HEK293 (cell line): ENCODE measurements around the gene APLF.

Experiments used
- IKZF3 ChIP-seq: fragments of 450-650 bp; IDR thresholded peaks from 2 replicates; pipeline ENCODE4 v1.5.0; 2018; ENCODE audit warnings: missing biosample characterization, mild to moderate bottlenecking, missing genetic modification characterization, moderate library complexity
- MYNN ChIP-seq: fragments of 450-650 bp; formaldehyde crosslinking; IDR thresholded peaks from 2 replicates; pipeline ENCODE4 v1.5.1; 2016; ENCODE audit warnings: missing biosample characterization, missing genetic modification characterization, borderline replicate concordance

DNA sequence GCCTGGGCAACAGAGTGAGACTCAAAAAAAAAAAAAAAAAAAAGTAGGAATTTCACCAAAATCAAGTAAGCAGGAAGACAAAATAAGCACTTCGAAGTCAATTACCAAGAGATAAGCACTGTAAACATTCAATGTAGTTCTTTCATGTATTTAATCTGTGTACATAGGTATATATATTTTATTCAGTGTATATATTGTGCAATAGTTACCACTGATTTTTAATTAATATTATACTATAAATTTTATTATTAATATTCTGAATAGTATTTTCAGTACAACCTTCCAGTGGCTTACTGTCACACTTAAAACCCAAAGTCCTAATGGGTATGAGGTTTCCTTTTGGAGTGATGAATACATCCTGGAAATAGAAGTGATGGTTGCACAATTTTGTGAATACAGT, 9.1 kb downstream of the APLF start:
- TF ChIP-seq MYNN (tag by site-specific recombination) (no peak), IKZF3 (tag by site-specific recombination) (no peak)
